ENCODE data around the gene TRMT1. TPM values are rescaled to one million over a fixed set of nuclear protein-coding genes. Genes with fewer than 3 reads are reported as not detected.

The TRMT1 gene
- total RNA-seq, 1 donor from 2014 or later = 74.7 TPM

DNA sequence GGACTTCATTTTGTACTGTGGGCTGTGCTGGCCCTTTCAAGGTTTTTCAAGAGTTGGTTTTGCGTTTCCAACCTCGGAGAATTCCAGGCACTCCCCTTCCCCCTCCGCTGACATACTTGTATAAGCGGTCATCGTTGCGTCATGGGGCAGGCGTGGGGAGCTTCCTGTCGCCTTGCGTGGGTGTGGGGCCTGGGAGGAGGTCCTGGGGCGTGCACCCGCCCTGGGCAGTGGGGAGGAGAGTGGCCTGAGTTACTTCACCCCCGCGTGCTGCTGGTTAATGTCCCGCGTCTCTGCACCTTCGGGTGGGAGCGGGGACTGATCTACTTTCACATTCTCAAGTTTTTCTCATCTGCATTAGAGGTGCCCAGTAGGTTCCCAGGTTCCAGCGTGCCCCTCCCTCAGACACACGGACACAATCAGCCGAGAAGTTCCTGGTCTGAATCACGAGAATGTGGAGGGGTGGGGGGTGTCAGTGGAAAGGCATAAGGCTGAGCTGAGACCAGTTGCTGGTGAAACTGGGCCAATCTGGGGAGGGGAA is 37.8 kb upstream of the TRMT1 start:
- H3K4me3 ChIP-seq (ENCODE audit: low read depth, low read length) = peak overlapping the region; percentile 75
- TF ChIP-seq, protein P1, sequence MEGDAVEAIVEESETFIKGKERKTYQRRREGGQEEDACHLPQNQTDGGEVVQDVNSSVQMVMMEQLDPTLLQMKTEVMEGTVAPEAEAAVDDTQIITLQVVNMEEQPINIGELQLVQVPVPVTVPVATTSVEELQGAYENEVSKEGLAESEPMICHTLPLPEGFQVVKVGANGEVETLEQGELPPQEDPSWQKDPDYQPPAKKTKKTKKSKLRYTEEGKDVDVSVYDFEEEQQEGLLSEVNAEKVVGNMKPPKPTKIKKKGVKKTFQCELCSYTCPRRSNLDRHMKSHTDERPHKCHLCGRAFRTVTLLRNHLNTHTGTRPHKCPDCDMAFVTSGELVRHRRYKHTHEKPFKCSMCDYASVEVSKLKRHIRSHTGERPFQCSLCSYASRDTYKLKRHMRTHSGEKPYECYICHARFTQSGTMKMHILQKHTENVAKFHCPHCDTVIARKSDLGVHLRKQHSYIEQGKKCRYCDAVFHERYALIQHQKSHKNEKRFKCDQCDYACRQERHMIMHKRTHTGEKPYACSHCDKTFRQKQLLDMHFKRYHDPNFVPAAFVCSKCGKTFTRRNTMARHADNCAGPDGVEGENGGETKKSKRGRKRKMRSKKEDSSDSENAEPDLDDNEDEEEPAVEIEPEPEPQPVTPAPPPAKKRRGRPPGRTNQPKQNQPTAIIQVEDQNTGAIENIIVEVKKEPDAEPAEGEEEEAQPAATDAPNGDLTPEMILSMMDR (IDR thresholded peaks at IDR 0.05; ENCODE audit: insufficient read depth, low read length, poor library complexity, severe bottlenecking) = no peak
- H3K36me3 ChIP-seq (ENCODE audit: control insufficient read depth, insufficient read depth, low read length) = peaks cover 2% of the 10 kb centered on the region
- no peak for DNase-seq (ENCODE audit: low read depth)
- no peaks in the 10 kb centered on the region for H3K27me3 ChIP-seq (ENCODE audit: control insufficient read depth, insufficient read depth, low read length)

DNA sequence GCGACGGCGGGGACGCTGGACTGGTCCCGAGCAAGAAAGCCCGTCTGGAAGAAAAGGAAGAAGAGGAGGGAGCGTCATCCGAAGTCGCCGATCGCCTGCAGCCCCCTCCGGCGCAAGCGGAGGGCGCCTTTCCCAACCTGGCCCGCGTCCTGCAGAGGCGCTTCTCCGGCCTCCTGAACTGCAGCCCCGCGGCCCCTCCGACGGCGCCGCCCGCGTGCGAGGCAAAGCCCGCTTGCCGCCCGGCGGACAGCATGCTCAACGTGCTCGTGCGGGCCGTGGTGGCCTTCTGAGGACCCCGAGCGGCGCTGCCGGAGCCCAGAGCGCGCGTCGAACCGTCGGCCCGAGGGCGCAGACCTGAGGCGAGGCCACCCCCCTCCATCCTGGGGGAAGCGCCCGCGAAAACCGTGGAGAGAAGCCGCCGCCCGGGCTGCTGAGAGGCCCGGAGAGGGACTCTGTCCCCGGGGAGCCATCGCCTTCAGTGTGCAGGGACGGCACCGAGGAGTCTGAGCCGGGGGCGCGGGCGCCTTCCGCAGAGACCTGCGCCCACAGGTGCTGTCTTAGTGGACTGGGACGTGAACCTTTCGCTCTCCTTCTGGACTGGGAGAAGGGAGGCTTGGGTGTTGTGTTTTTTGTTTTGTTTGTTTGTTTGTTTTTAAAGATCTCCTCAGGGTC is 37.2 kb upstream of the TRMT1 start:
- Histone ChIP-seq H3K36me3 (ENCODE audit: control insufficient read depth, insufficient read depth, low read length) (peaks cover 4% of the 10 kb centered on the region), H3K4me3 (ENCODE audit: low read depth, low read length) (peak overlapping the region; percentile 75), H3K27me3 (ENCODE audit: control insufficient read depth, insufficient read depth, low read length) (no peaks in the 10 kb centered on the region)
- DNase-seq (ENCODE audit: low read depth) = no peak
- TF ChIP-seq, protein P1 (IDR thresholded peaks at IDR 0.05; ENCODE audit: insufficient read depth, low read length, poor library complexity, severe bottlenecking) = no peak

DNA sequence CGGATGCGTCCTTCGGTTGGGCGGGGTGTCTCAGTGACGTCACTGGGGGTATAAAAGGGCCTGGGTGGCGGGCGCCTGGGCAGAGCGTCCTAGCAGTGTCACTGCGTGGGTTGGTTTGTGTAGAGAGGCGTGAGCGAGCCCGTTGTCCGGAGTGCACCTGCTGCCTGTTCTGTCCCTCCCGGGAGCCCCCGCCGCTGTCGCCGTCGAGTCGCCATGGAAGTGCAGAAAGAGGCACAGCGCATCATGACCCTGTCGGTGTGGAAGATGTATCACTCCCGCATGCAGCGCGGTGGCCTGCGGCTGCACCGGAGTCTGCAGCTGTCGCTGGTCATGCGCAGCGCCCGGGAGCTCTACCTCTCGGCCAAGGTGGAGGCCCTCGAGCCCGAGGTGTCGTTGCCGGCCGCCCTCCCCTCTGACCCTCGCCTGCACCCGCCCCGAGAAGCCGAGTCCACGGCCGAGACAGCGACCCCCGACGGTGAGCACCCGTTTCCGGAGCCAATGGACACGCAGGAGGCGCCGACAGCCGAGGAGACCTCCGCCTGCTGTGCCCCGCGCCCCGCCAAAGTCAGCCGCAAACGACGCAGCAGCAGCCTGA is 36.5 kb upstream of the TRMT1 start:
- TF ChIP-seq, protein P1 (IDR thresholded peaks at IDR 0.05; ENCODE audit: insufficient read depth, low read length, poor library complexity, severe bottlenecking) = no peak
- Histone ChIP-seq H3K27me3 (ENCODE audit: control insufficient read depth, insufficient read depth, low read length) (no peaks in the 10 kb centered on the region), H3K36me3 (ENCODE audit: control insufficient read depth, insufficient read depth, low read length) (peaks cover 5% of the 10 kb centered on the region), H3K4me3 (ENCODE audit: low read depth, low read length) (peak overlapping the region; percentile 75)
- no peak for DNase-seq (ENCODE audit: low read depth)

DNA sequence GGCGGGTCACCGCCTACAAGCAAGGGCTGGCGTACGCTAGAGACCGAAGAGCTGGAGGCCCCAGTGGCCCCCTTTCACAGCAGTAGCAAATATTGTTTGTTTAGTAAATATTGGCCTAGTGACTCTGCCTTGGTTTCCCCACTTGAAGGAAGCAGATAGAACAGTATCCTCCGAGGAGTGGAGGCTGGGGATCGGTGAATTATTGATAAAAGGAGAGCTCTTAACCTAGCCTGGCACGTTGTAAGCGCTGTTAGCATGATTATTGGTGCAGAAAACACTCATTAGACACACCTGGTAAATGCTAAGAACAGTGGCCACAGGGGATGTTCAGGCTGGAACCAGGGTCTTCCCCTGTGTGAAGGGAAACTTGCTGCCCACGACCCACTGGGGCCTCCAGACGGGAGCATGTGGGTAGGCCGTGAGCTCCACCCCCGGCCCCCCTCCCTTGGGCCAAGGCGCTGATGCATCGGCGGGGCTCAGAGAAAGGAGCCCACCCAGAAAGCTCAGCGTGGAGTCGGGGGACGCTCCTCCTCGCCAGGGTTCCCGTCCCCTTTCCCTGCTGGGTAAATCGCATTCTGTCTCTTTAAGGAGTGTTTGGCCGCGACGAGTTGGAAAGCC is 35.9 kb upstream of the TRMT1 start:
- peak overlapping the region; percentile 75 for H3K4me3 ChIP-seq (ENCODE audit: low read depth, low read length)
- H3K27me3 ChIP-seq (ENCODE audit: control insufficient read depth, insufficient read depth, low read length) = no peaks in the 10 kb centered on the region
- peaks cover 5% of the 10 kb centered on the region for H3K36me3 ChIP-seq (ENCODE audit: control insufficient read depth, insufficient read depth, low read length)
- TF ChIP-seq, protein P1 (IDR thresholded peaks at IDR 0.05; ENCODE audit: insufficient read depth, low read length, poor library complexity, severe bottlenecking) = no peak
- DNase-seq (ENCODE audit: low read depth) = no peak

DNA sequence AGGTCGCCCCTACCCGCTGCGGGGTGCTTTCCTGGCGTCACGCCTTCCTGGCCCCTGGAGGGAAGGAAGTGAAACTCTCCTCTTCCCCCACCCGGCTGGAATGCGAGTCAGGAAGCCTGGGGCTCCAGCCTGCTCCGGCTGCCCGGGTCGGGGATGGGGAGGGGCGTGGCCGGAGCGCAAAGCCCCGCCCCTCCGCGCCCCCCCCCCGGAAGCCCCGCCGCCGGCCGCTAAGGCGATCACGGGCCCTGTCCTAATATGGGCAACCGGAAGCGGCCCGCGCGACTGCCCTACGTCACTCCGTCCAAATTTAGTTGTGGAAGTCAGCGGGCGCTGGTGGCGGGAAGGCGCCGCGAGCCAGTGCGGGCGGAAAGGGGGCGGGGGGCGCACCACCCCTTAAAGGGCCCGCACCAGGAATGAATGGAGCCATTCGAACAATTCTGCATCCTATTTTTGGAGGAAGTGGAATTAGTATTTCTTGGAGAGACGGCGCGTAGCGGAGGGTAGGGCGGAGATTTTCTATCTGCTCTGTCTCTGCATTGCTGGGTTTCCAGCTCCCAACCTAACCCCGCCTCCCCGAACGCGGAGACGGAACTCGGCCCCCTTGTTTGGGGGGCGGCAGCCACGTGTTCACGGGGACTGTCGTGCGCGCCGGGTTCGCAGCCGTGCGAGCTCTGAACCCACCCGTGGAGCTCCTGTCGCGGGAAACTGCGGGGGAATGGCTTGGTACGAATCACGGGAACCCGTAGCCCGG is 35.2 kb upstream of the TRMT1 start:
- peaks cover 5% of the 10 kb centered on the region for H3K36me3 ChIP-seq (ENCODE audit: control insufficient read depth, insufficient read depth, low read length)
- no peak for DNase-seq (ENCODE audit: low read depth)
- no peaks in the 10 kb centered on the region for H3K27me3 ChIP-seq (ENCODE audit: control insufficient read depth, insufficient read depth, low read length)
- H3K4me3 ChIP-seq (ENCODE audit: low read depth, low read length) = peak overlapping the region; percentile 75
- TF ChIP-seq, protein P1 (IDR thresholded peaks at IDR 0.05; ENCODE audit: insufficient read depth, low read length, poor library complexity, severe bottlenecking) = peak; percentile 35

Data from kidney epithelial cell (primary cell).